ENCODE data around the gene MAST2. TPM values are rescaled to one million over a fixed set of nuclear protein-coding genes. Genes with fewer than 3 reads are reported as not detected.

The MAST2 gene
- total and polyA plus RNA-seq, 9 of the 15 experiments (the other 6 are each of a cell fraction or from before 2014, with no cell fraction given) = 0.73 to 32.0 (median 17.8) TPM

DNA sequence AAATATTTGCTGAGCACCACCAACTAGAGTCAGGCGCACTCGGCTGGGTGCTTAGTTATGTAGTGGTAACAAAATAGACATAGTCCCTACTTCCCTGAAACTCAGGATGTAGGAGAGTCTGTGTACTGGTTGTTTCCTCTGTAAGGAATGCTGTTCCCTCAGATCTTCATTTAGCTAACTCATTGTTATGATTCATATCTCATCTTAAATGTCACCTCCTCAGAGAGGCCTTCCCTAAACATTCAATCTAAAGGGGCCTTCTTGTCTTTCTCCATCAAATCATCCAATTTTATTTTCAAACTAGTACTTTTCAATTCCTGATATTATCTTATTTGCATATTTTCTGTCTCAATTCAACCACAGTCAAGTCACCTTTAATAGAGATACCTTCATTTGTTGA, 196.1 kb downstream of the MAST2 start (continued):
- TF ChIP-seq, protein P1, sequence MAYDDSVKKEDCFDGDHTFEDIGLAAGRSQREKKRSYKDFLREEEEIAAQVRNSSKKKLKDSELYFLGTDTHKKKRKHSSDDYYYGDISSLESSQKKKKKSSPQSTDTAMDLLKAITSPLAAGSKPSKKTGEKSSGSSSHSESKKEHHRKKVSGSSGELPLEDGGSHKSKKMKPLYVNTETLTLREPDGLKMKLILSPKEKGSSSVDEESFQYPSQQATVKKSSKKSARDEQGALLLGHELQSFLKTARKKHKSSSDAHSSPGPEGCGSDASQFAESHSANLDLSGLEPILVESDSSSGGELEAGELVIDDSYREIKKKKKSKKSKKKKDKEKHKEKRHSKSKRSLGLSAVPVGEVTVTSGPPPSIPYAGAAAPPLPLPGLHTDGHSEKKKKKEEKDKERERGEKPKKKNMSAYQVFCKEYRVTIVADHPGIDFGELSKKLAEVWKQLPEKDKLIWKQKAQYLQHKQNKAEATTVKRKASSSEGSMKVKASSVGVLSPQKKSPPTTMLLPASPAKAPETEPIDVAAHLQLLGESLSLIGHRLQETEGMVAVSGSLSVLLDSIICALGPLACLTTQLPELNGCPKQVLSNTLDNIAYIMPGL (CRISPR knock-in tag; IDR thresholded peaks at IDR 0.05) = no peak
- TF ChIP-seq SLC30A9 (CRISPR knock-in tag; IDR thresholded peaks at IDR 0.05) = no peak
- TF ChIP-seq, protein P2, sequence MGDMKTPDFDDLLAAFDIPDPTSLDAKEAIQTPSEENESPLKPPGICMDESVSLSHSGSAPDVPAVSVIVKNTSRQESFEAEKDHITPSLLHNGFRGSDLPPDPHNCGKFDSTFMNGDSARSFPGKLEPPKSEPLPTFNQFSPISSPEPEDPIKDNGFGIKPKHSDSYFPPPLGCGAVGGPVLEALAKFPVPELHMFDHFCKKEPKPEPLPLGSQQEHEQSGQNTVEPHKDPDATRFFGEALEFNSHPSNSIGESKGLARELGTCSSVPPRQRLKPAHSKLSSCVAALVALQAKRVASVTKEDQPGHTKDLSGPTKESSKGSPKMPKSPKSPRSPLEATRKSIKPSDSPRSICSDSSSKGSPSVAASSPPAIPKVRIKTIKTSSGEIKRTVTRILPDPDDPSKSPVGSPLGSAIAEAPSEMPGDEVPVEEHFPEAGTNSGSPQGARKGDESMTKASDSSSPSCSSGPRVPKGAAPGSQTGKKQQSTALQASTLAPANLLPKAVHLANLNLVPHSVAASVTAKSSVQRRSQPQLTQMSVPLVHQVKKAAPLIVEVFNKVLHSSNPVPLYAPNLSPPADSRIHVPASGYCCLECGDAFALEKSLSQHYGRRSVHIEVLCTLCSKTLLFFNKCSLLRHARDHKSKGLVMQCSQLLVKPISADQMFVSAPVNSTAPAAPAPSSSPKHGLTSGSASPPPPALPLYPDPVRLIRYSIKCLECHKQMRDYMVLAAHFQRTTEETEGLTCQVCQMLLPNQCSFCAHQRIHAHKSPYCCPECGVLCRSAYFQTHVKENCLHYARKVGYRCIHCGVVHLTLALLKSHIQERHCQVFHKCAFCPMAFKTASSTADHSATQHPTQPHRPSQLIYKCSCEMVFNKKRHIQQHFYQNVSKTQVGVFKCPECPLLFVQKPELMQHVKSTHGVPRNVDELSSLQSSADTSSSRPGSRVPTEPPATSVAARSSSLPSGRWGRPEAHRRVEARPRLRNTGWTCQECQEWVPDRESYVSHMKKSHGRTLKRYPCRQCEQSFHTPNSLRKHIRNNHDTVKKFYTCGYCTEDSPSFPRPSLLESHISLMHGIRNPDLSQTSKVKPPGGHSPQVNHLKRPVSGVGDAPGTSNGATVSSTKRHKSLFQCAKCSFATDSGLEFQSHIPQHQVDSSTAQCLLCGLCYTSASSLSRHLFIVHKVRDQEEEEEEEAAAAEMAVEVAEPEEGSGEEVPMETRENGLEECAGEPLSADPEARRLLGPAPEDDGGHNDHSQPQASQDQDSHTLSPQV (IDR thresholded peaks at IDR 0.05) = 0 out of 2 replicates have a peak, but pooled peaks have one; percentile 26
- TF ChIP-seq, protein P3, sequence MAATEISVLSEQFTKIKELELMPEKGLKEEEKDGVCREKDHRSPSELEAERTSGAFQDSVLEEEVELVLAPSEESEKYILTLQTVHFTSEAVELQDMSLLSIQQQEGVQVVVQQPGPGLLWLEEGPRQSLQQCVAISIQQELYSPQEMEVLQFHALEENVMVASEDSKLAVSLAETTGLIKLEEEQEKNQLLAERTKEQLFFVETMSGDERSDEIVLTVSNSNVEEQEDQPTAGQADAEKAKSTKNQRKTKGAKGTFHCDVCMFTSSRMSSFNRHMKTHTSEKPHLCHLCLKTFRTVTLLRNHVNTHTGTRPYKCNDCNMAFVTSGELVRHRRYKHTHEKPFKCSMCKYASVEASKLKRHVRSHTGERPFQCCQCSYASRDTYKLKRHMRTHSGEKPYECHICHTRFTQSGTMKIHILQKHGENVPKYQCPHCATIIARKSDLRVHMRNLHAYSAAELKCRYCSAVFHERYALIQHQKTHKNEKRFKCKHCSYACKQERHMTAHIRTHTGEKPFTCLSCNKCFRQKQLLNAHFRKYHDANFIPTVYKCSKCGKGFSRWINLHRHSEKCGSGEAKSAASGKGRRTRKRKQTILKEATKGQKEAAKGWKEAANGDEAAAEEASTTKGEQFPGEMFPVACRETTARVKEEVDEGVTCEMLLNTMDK (IDR thresholded peaks at IDR 0.05; ENCODE audit: borderline replicate concordance, insufficient read depth, low read depth, low read length, poor library complexity, severe bottlenecking) = no peak
- TF ChIP-seq HSF4 (CRISPR knock-in tag; IDR thresholded peaks at IDR 0.05; ENCODE audit: borderline replicate concordance) = no peak
- no peak for TF ChIP-seq L3MBTL2 (IDR thresholded peaks at IDR 0.05)
- no peak for TF ChIP-seq ZNF3 (CRISPR knock-in tag; IDR thresholded peaks at IDR 0.05)
- TF ChIP-seq OTX1 (CRISPR knock-in tag; IDR thresholded peaks at IDR 0.05) = no peak
- TF ChIP-seq PHF8 (IDR thresholded peaks at IDR 0.05; ENCODE audit: borderline replicate concordance, low read length) = no peak
- no peak for TF ChIP-seq FOXA3 (CRISPR knock-in tag; conservative IDR thresholded peaks at IDR 0.05 in 1 of 2, IDR thresholded peaks at IDR 0.05 in 1 of 2)
- no peak for TF ChIP-seq RBFOX2 (IDR thresholded peaks at IDR 0.05; ENCODE audit: low read depth, low read length)
- TF ChIP-seq FOXM1 (IDR thresholded peaks at IDR 0.05; ENCODE audit: low read depth) = no peak
- no peak for TF ChIP-seq FOXM1 (CRISPR knock-in tag; IDR thresholded peaks at IDR 0.05; ENCODE audit: low read depth)
- TF ChIP-seq, protein P4, sequence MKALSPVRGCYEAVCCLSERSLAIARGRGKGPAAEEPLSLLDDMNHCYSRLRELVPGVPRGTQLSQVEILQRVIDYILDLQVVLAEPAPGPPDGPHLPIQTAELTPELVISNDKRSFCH (CRISPR knock-in tag; IDR thresholded peaks at IDR 0.05) = no peak
- TF ChIP-seq, protein P4 (tag; IDR thresholded peaks at IDR 0.05) = peak; percentile 32; the same call in 1 of the 2 replicates
- TF ChIP-seq, protein P5, sequence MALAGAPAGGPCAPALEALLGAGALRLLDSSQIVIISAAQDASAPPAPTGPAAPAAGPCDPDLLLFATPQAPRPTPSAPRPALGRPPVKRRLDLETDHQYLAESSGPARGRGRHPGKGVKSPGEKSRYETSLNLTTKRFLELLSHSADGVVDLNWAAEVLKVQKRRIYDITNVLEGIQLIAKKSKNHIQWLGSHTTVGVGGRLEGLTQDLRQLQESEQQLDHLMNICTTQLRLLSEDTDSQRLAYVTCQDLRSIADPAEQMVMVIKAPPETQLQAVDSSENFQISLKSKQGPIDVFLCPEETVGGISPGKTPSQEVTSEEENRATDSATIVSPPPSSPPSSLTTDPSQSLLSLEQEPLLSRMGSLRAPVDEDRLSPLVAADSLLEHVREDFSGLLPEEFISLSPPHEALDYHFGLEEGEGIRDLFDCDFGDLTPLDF (CRISPR knock-in tag; IDR thresholded peaks at IDR 0.05) = no peak
- TF ChIP-seq KAT8 (IDR thresholded peaks at IDR 0.05; ENCODE audit: low read depth) = no peak
- TF ChIP-seq CAMTA2 (CRISPR knock-in tag; conservative IDR thresholded peaks at IDR 0.05) = no peak
- TF ChIP-seq RNF2 (IDR thresholded peaks at IDR 0.05) = no peak
- TF ChIP-seq SPI1 (IDR thresholded peaks at IDR 0.05; ENCODE audit: borderline replicate concordance, low read depth, low read length) = no peak
